Measurements from ENCODE around the gene SEMA5B. TPM values are rescaled to one million over a fixed set of nuclear protein-coding genes. Genes with fewer than 3 reads are reported as not detected.

The SEMA5B gene
- total and polyA plus RNA-seq, 2 experiments from 2014 or later, result 8.0 to 26.8 TPM

DNA sequence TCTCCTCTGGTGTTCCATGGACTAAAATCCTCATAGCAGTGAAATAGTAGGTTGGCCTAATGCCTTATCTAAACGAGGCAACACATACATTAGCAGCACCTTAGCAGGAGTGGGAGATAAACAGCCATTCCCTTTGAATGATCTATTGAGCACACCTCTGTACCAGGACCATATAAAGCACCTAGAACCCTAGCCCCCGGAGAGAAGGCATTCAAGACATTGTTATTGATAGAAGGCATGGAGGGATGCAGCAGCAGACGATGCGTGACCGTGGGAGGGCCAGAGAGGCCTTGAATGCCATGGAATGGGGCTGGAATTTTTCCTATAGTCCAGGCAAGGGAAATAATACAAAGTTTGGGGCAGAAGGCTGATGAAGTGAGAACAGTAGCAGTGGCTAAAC, 6.6 kb upstream of the SEMA5B start:
- no peaks in the 10 kb centered on the region for H4K20me1 ChIP-seq (replicated peaks; ENCODE audit: insufficient read depth)
- no peak overlapping the region for H3K4me2 ChIP-seq
- H3K4me1 Mint-ChIP-seq, result peaks cover 13% of the 10 kb centered on the region
- H3K4me1 ChIP-seq (ENCODE audit: insufficient read depth), result peaks cover 8% of the 10 kb centered on the region
- H3K79me2 ChIP-seq (replicated peaks; ENCODE audit: insufficient read depth), result no peaks in the 10 kb centered on the region
- no peak for DNase-seq (ENCODE audit: low spot score)
- H3K27me3 Mint-ChIP-seq (ENCODE audit: insufficient read depth, low read depth, poor library complexity), result peaks cover 1% of the 10 kb centered on the region
- H3K27ac ChIP-seq (ENCODE audit: low read depth), result no peak overlapping the region
- no peak overlapping the region for H3K4me3 ChIP-seq
- no peak overlapping the region for H3K27ac Mint-ChIP-seq
- no peak overlapping the region for H2AFZ ChIP-seq
- H3K4me3 Mint-ChIP-seq, result no peak overlapping the region
- TF ChIP-seq EZH2 (IDR thresholded peaks at IDR 0.05; ENCODE audit: low read depth, unreplicated experiment) (no peak), ZNF331 (CRISPR knock-in tag; IDR thresholded peaks at IDR 0.05; ENCODE audit: low read depth) (no peak), STAT1 (IDR thresholded peaks at IDR 0.05; ENCODE audit: unreplicated experiment) (no peak), POLR2AphosphoS5 (IDR thresholded peaks at IDR 0.05; ENCODE audit: low read depth) (no peak), EZH2phosphoT487 (IDR thresholded peaks at IDR 0.05; ENCODE audit: unreplicated experiment) (no peak), ZNF114 (CRISPR knock-in tag; IDR thresholded peaks at IDR 0.05) (no peak)
- TF ChIP-seq, protein P1, sequence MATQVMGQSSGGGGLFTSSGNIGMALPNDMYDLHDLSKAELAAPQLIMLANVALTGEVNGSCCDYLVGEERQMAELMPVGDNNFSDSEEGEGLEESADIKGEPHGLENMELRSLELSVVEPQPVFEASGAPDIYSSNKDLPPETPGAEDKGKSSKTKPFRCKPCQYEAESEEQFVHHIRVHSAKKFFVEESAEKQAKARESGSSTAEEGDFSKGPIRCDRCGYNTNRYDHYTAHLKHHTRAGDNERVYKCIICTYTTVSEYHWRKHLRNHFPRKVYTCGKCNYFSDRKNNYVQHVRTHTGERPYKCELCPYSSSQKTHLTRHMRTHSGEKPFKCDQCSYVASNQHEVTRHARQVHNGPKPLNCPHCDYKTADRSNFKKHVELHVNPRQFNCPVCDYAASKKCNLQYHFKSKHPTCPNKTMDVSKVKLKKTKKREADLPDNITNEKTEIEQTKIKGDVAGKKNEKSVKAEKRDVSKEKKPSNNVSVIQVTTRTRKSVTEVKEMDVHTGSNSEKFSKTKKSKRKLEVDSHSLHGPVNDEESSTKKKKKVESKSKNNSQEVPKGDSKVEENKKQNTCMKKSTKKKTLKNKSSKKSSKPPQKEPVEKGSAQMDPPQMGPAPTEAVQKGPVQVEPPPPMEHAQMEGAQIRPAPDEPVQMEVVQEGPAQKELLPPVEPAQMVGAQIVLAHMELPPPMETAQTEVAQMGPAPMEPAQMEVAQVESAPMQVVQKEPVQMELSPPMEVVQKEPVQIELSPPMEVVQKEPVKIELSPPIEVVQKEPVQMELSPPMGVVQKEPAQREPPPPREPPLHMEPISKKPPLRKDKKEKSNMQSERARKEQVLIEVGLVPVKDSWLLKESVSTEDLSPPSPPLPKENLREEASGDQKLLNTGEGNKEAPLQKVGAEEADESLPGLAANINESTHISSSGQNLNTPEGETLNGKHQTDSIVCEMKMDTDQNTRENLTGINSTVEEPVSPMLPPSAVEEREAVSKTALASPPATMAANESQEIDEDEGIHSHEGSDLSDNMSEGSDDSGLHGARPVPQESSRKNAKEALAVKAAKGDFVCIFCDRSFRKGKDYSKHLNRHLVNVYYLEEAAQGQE (IDR thresholded peaks at IDR 0.05; ENCODE audit: unreplicated experiment), result no peak
- no peaks in the 10 kb centered on the region for H3K9me2 ChIP-seq (ENCODE audit: insufficient read depth)
- no peaks in the 10 kb centered on the region for H3K36me3 ChIP-seq (ENCODE audit: insufficient read depth)
- H3K36me3 Mint-ChIP-seq (ENCODE audit: low read depth), result no peaks in the 10 kb centered on the region
- no peaks in the 10 kb centered on the region for H3K9me3 Mint-ChIP-seq
- H3F3A ChIP-seq (replicated peaks; ENCODE audit: low read depth), result peaks cover 5% of the 10 kb centered on the region; the same call in 1 of the 2 replicates
- peak; percentile 53; the same call in 2 of the 3 replicates for ATAC-seq
- peaks cover 19% of the 10 kb centered on the region for H3K27me3 ChIP-seq (ENCODE audit: insufficient read depth)

DNA sequence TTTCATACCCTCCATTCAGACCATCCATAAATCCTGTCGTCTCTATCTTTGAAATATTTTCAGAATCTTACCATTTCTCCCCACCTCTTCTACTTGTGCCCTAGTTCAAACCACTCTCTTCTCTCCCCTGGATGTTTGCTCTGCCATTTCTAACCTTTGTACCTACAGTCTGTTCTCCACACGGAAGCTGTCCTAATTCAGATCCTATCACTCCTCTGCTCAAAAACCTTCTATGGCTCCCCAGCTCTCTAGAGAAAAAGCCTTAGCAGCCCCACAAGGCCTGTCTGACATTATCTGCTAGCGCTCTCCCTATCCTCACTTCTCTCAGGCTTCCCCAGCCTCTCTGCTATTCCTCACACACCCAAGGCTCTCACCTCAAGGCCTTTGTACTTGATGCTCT, 4.5 kb upstream of the SEMA5B start:
- ATAC-seq (no peak), DNase-seq (ENCODE audit: low spot score) (no peak)
- no peak overlapping the region for H3K27ac ChIP-seq (ENCODE audit: low read depth)
- Mint-ChIP-seq H3K36me3 (ENCODE audit: low read depth) (no peaks in the 10 kb centered on the region), H3K9me3 (no peaks in the 10 kb centered on the region), H3K4me1 (peaks cover 20% of the 10 kb centered on the region), H3K4me3 (no peak overlapping the region), H3K27ac (no peak overlapping the region), H3K27me3 (ENCODE audit: insufficient read depth, low read depth, poor library complexity) (peaks cover 9% of the 10 kb centered on the region)
- H3K4me1 ChIP-seq (ENCODE audit: insufficient read depth), result peaks cover 12% of the 10 kb centered on the region
- no peak overlapping the region for H3K4me3 ChIP-seq
- H2AFZ ChIP-seq, result no peak overlapping the region
- no peaks in the 10 kb centered on the region for H3K36me3 ChIP-seq (ENCODE audit: insufficient read depth)
- H3K27me3 ChIP-seq (ENCODE audit: insufficient read depth), result peaks cover 22% of the 10 kb centered on the region
- no peak overlapping the region for H3K4me2 ChIP-seq
- H3K79me2 ChIP-seq (replicated peaks; ENCODE audit: insufficient read depth), result no peaks in the 10 kb centered on the region
- no peaks in the 10 kb centered on the region for H3K9me2 ChIP-seq (ENCODE audit: insufficient read depth)
- peaks cover 9% of the 10 kb centered on the region; the same call in 1 of the 2 replicates for H3F3A ChIP-seq (replicated peaks; ENCODE audit: low read depth)
- no peaks in the 10 kb centered on the region for H4K20me1 ChIP-seq (replicated peaks; ENCODE audit: insufficient read depth)
- TF ChIP-seq NANOG (IDR thresholded peaks at IDR 0.05; ENCODE audit: borderline replicate concordance), result no peak
- TF ChIP-seq, protein P2, sequence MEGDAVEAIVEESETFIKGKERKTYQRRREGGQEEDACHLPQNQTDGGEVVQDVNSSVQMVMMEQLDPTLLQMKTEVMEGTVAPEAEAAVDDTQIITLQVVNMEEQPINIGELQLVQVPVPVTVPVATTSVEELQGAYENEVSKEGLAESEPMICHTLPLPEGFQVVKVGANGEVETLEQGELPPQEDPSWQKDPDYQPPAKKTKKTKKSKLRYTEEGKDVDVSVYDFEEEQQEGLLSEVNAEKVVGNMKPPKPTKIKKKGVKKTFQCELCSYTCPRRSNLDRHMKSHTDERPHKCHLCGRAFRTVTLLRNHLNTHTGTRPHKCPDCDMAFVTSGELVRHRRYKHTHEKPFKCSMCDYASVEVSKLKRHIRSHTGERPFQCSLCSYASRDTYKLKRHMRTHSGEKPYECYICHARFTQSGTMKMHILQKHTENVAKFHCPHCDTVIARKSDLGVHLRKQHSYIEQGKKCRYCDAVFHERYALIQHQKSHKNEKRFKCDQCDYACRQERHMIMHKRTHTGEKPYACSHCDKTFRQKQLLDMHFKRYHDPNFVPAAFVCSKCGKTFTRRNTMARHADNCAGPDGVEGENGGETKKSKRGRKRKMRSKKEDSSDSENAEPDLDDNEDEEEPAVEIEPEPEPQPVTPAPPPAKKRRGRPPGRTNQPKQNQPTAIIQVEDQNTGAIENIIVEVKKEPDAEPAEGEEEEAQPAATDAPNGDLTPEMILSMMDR (conservative IDR thresholded peaks at IDR 0.05; ENCODE audit: low read depth in 2 of 2), result no peak
- TF ChIP-seq CREB1 (CRISPR knock-in tag; IDR thresholded peaks at IDR 0.05; ENCODE audit: low read depth), result no peak
- TF ChIP-seq, protein P3, sequence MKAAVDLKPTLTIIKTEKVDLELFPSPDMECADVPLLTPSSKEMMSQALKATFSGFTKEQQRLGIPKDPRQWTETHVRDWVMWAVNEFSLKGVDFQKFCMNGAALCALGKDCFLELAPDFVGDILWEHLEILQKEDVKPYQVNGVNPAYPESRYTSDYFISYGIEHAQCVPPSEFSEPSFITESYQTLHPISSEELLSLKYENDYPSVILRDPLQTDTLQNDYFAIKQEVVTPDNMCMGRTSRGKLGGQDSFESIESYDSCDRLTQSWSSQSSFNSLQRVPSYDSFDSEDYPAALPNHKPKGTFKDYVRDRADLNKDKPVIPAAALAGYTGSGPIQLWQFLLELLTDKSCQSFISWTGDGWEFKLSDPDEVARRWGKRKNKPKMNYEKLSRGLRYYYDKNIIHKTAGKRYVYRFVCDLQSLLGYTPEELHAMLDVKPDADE (IDR thresholded peaks at IDR 0.05), result no peak
- TF ChIP-seq EZH2phosphoT487 (IDR thresholded peaks at IDR 0.05; ENCODE audit: unreplicated experiment), result no peak
- no peak for TF ChIP-seq ZNF331 (CRISPR knock-in tag; IDR thresholded peaks at IDR 0.05; ENCODE audit: low read depth)
- no peak for TF ChIP-seq ZNF114 (CRISPR knock-in tag; IDR thresholded peaks at IDR 0.05)
- TF ChIP-seq JUNB (IDR thresholded peaks at IDR 0.05; ENCODE audit: unreplicated experiment), result no peak
- TF ChIP-seq, protein P1 (IDR thresholded peaks at IDR 0.05; ENCODE audit: unreplicated experiment), result no peak
- TF ChIP-seq EZH2 (IDR thresholded peaks at IDR 0.05; ENCODE audit: low read depth, unreplicated experiment), result no peak
- no peak for TF ChIP-seq STAT1 (IDR thresholded peaks at IDR 0.05; ENCODE audit: unreplicated experiment)
